Stimulated activated effector memory CD8-positive, alpha-beta T cell treated with anti-CD3 and anti-CD28 coated beads, Interleukin-12 subunit alpha, Interleukin-12 subunit beta, amount 100 ng/mL, for 72 hours (primary cell): ENCODE results near the gene MESP1.
A peak's percentile ranks its signal among the peaks of the same experiment; 100 is the strongest.

Experiments used
- ATAC-seq: fragments of 150-1000 bp; cut with Tn5 transposase; 2 replicates; pipeline ENCODE4 v1.10.0; 2021
- DNase-seq, 2 donors: peaks; one replicate each; pipeline ENCODE4 v3.0.0; 2021 to 2022; ENCODE audit warnings: low spot score in 2 of 2
- H3K27ac Mint-ChIP-seq: one replicate; pipeline ENCODE4 v1.8.0; 2022; ENCODE audit warnings: mild to moderate bottlenecking, mixed read lengths
- H3K36me3 Mint-ChIP-seq: one replicate; pipeline ENCODE4 v1.8.0; 2022; ENCODE audit warnings: mild to moderate bottlenecking, mixed read lengths
- H3K4me1 Mint-ChIP-seq: one replicate; pipeline ENCODE4 v1.8.0; 2022; ENCODE audit warnings: mixed read lengths
- H3K4me3 Mint-ChIP-seq: one replicate; pipeline ENCODE4 v1.8.0; 2022; ENCODE audit warnings: mild to moderate bottlenecking, mixed read lengths
- H3K9me3 Mint-ChIP-seq: one replicate; pipeline ENCODE4 v1.8.0; 2022; ENCODE audit warnings: mixed read lengths

Gene MESP1

GRCh38 chr15:89770041-89770440, 19.0 kb upstream of the MESP1 start:
- DNase-seq: no peak
- Mint-ChIP-seq H3K27ac (no peak overlapping the region), H3K4me1 (no peaks in the 10 kb centered on the region), H3K9me3 (no peaks in the 10 kb centered on the region), H3K36me3 (no peaks in the 10 kb centered on the region), H3K4me3 (no peak overlapping the region)
- ATAC-seq: no peak

DNA sequence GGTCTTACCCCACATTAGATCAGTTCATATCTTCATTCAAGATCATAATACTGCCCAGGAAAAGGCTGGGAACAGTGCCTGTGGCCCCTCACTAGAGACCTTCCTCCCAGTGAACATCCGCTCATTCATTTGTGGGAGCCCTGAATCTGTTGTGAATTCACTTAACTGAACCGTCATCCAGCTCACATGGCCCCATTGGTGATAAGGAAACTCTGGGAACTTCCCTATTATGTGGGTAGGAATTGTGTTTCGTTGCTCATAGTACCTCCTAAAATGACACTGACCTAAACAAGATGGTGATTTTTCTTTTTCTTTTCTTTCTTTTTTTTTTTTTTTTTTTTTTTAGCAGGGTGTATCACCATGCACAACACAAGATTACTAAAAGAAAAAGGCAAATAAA, 18.3 kb upstream of the MESP1 start:
- Mint-ChIP-seq H3K4me3 (no peak overlapping the region), H3K36me3 (no peaks in the 10 kb centered on the region), H3K4me1 (no peaks in the 10 kb centered on the region), H3K9me3 (no peaks in the 10 kb centered on the region), H3K27ac (no peak overlapping the region)
- no peak for DNase-seq
- ATAC-seq: no peak

DNA sequence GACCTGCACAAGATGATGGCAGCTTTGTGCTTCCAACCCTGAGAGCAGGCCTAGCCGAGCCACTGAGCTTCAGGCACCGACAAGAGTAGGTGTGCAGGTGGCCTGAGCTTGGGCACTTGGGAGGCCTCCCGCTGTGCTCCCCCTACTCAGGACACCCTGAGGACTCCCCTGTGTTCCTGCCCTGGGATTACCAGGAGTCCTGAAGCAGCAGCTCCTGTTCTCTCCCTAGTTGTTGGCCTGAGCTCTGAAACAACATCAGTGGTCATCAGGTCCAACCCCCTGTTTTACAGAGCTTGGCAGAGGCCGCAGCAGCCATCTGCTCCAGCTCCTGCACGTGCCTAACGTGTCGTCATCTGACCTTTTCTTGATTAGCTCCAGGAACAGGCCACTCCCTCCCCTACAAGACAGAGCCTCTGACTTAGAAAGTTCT, 17.0 kb upstream of the MESP1 start:
- no peaks in the 10 kb centered on the region for H3K4me1 Mint-ChIP-seq
- no peak overlapping the region for H3K4me3 Mint-ChIP-seq
- no peaks in the 10 kb centered on the region for H3K9me3 Mint-ChIP-seq
- ATAC-seq (peak; percentile 33), DNase-seq (no peak)
- H3K36me3 Mint-ChIP-seq: no peaks in the 10 kb centered on the region
- H3K27ac Mint-ChIP-seq: no peak overlapping the region

DNA sequence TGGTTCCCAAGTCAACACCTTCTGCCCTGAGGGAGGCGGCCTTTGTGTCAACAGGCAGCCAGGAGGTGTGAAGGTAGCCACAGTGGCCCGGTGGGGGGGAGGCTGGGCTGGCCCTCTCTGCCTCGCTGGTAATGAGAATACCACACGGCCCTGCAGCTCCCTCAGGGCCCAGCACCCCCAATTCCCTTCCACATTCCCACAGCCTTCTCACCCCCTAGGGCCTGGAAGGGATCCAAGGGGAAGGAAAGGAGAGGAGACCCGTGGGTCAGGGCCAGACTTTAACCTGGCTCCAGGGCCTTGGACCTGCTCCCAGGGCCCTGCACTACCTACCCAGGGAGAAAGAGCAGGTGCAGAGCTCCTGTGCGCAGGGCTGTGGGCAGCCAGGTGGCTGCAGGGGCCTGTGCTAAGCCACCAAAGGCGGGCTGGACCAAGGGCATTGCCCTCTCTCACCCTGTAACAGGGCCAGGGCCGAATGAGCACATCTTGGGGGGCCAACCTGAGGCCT, 16.4 kb upstream of the MESP1 start:
- Mint-ChIP-seq H3K27ac (no peak overlapping the region), H3K9me3 (no peaks in the 10 kb centered on the region), H3K4me1 (no peaks in the 10 kb centered on the region), H3K4me3 (no peak overlapping the region), H3K36me3 (no peaks in the 10 kb centered on the region)
- peak; percentile 33 for ATAC-seq
- DNase-seq: no peak

GRCh38 chr15:89766357-89767311, 15.6 kb upstream of the MESP1 start:
- Mint-ChIP-seq H3K27ac (no peak overlapping the region), H3K4me3 (no peak overlapping the region), H3K9me3 (no peaks in the 10 kb centered on the region), H3K36me3 (no peaks in the 10 kb centered on the region), H3K4me1 (no peaks in the 10 kb centered on the region)
- peak; percentile 35 for ATAC-seq
- DNase-seq: no peak

- no peak for DNase-seq
- H3K4me1 Mint-ChIP-seq: no peaks in the 10 kb centered on the region
- ATAC-seq: peak; percentile 8
- no peak overlapping the region for H3K4me3 Mint-ChIP-seq
- no peaks in the 10 kb centered on the region for H3K9me3 Mint-ChIP-seq
- H3K36me3 Mint-ChIP-seq: no peaks in the 10 kb centered on the region
- no peak overlapping the region for H3K27ac Mint-ChIP-seq
Observed at GRCh38 chr15:89765694-89766093, 14.6 kb upstream of the MESP1 start.

- H3K4me1 Mint-ChIP-seq: peaks cover 7% of the 10 kb centered on the region
- no peak overlapping the region for H3K27ac Mint-ChIP-seq
- no peak overlapping the region for H3K4me3 Mint-ChIP-seq
- no peak for ATAC-seq
- no peak for DNase-seq
- no peaks in the 10 kb centered on the region for H3K9me3 Mint-ChIP-seq
- no peaks in the 10 kb centered on the region for H3K36me3 Mint-ChIP-seq
Observed at GRCh38 chr15:89761929-89762328, 10.9 kb upstream of the MESP1 start.

DNA sequence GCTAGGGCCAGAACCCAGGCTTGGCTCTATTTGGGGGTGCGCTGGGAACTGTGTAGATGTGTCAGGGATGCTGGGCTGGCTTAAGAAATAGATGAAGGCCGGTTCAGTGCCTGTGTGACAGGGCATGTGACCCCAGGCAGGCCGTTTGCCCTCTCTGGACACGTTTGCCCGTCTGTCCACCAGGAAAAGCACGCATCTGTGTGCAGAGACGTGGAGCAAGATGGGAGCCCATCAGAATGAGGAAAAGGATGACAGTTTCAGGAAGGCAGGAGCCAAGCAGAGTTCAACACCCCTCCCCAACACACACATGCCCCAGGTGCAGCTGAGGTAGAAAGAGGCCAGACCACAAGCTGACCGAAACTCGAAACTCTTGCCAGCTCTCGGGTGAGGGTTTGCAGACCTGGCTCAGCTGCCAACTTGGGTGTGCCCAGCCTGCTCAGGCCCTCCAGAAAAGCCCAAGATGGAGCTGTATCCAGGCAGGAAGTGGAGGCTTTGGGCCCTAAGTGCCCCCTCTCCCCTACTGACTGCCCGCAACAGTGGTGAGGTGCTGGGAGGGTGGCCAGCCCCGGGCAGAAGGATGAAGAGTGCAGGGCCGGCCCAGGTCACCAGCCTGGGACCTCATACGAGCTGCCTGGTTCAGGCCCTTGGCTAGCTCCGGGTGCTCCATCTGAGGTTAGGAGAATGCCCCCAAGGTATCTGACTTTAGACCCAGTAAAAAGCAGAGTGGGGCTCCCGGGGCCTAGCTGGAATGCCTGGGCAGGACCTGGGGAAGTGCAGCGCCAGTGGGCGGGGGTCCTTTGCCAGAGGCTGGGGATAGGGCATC, 10.2 kb upstream of the MESP1 start:
- H3K27ac Mint-ChIP-seq: no peak overlapping the region
- H3K4me1 Mint-ChIP-seq: peaks cover 7% of the 10 kb centered on the region
- no peaks in the 10 kb centered on the region for H3K36me3 Mint-ChIP-seq
- no peak for DNase-seq
- H3K4me3 Mint-ChIP-seq: no peak overlapping the region
- ATAC-seq: no peak
- no peaks in the 10 kb centered on the region for H3K9me3 Mint-ChIP-seq

- H3K4me3 Mint-ChIP-seq: no peak overlapping the region
- no peak overlapping the region for H3K27ac Mint-ChIP-seq
- peaks cover 7% of the 10 kb centered on the region for H3K4me1 Mint-ChIP-seq
Observed at GRCh38 chr15:89760303-89761008, 9.4 kb upstream of the MESP1 start.

DNA sequence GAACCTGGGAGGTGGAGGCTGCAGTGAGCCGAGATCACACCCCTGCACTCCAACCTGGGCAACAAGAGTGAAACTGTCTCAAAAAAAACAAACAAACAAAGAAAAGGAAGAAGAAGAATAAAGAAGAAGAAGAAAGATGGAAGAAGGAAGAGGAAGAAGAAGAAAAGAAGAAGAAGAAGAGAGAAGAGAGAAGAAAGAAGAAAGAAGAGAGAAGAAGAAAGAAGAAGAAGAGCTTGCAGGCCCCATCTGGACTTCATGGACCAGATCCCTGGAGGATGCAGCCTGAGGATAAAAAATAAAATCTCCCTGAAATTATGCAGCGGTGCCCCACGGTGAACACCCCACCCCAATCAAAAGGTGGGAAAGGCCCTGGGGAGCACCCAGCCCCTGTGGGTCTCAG, 8.8 kb upstream of the MESP1 start:
- ATAC-seq (no peak), DNase-seq (no peak)
- peaks cover 7% of the 10 kb centered on the region for H3K4me1 Mint-ChIP-seq
- H3K4me3 Mint-ChIP-seq: no peak overlapping the region
- H3K36me3 Mint-ChIP-seq: no peaks in the 10 kb centered on the region
- H3K9me3 Mint-ChIP-seq: no peaks in the 10 kb centered on the region
- no peak overlapping the region for H3K27ac Mint-ChIP-seq

More at GRCh38 chr15:89760303-89761008, 9.4 kb upstream of the MESP1 start:
- H3K36me3 Mint-ChIP-seq: no peaks in the 10 kb centered on the region
- ATAC-seq (peak; percentile 78), DNase-seq (peak; percentile 78 to 90)
- H3K9me3 Mint-ChIP-seq: no peaks in the 10 kb centered on the region

- H3K9me3 Mint-ChIP-seq: no peaks in the 10 kb centered on the region
- DNase-seq (no peak), ATAC-seq (no peak)
- peaks cover 7% of the 10 kb centered on the region for H3K4me1 Mint-ChIP-seq
- H3K4me3 Mint-ChIP-seq: no peak overlapping the region
- no peaks in the 10 kb centered on the region for H3K36me3 Mint-ChIP-seq
- H3K27ac Mint-ChIP-seq: no peak overlapping the region
Observed at GRCh38 chr15:89758981-89759380, 7.9 kb upstream of the MESP1 start.

DNA sequence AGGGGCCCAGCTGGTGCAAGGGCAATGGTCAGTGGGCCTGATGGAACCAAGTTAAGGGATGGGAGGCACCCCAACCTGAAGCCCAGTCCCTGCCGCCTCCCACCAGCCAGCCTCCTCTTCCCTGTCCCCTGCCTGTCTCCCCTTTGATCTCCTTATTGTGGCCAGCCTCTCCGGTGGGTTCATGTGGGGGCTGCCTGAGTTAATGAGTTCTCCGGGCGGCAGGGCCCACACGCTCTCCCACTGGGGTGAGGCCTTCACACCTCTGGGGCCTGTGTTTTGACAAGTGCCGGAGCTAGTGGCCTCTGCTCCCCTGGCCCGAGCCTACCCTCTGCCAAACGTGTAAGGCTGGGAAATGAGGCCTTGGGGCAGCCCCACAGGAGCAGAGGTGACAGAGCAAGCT, 7.2 kb upstream of the MESP1 start:
- no peak for DNase-seq
- no peaks in the 10 kb centered on the region for H3K36me3 Mint-ChIP-seq
- H3K9me3 Mint-ChIP-seq: no peaks in the 10 kb centered on the region
- no peak for ATAC-seq
- H3K4me1 Mint-ChIP-seq: peaks cover 7% of the 10 kb centered on the region
- H3K4me3 Mint-ChIP-seq: no peak overlapping the region
- H3K27ac Mint-ChIP-seq: no peak overlapping the region

GRCh38 chr15:89756897-89757296, 5.8 kb upstream of the MESP1 start:
- DNase-seq: no peak
- Mint-ChIP-seq H3K4me1 (peaks cover 7% of the 10 kb centered on the region), H3K27ac (no peak overlapping the region), H3K9me3 (no peaks in the 10 kb centered on the region), H3K36me3 (no peaks in the 10 kb centered on the region), H3K4me3 (no peak overlapping the region)
- no peak for ATAC-seq

- Mint-ChIP-seq H3K36me3 (peaks cover 3% of the 10 kb centered on the region), H3K27ac (no peak overlapping the region), H3K4me3 (no peak overlapping the region), H3K9me3 (no peaks in the 10 kb centered on the region), H3K4me1 (peaks cover 7% of the 10 kb centered on the region)
- DNase-seq (no peak), ATAC-seq (no peak)
Observed at GRCh38 chr15:89755701-89756100, 4.7 kb upstream of the MESP1 start.
